GM18507 (cell line): ENCODE results near the gene VGF.
"Not testable (repeated sequence)": the region's sequence is repeated elsewhere in the genome, so short reads cannot be mapped to it uniquely, and the experiment has no call there.

ENCODE experiments used
- DNase-seq: peaks from one replicate; pipeline ENCODE4 v3.0.0; 2011; ENCODE audit warnings: low read depth; ENCODE audit not compliant: insufficient read length; ENCODE audit errors: extremely low spot score
- FAIRE-seq: peaks from 2 replicates; lab custom pipeline; 2011; peaks lifted over from hg19 to GRCh38; lab: Jason Lieb, UNC

Gene VGF

DNA sequence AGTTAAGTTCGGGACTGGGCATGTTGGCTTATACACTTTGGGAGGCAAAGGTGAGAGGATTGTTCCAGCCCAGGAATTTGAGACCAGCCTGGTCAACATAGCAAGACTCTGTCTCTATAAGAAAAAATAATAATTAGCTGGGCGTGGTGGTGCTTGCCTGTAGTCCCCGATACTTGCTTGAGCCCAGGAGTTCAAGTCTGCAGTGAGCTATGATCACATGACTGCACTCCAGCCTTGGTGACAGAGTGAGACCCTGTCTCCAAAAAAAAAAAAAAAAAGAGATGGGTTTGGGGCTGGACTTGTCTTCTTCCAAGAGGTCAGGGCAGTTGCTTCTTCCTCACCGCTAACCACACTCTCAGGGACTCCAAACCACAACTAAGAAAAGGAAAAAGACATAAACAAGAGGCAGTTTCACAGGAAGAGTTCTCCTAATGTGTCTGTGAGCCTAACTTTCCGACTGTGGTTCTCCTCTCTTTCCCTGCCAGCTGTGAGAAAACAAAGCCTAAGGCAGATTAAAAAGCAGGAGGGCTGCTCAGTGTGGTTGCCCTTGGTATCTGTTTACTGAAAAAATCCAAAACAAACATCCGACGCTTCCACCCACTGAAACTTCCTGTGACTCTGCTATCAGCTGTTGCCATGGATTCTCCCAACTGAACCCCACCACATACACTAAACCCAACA, 40.9 kb downstream of the VGF start:
- DNase-seq: no peak
- FAIRE-seq: no peak

DNA sequence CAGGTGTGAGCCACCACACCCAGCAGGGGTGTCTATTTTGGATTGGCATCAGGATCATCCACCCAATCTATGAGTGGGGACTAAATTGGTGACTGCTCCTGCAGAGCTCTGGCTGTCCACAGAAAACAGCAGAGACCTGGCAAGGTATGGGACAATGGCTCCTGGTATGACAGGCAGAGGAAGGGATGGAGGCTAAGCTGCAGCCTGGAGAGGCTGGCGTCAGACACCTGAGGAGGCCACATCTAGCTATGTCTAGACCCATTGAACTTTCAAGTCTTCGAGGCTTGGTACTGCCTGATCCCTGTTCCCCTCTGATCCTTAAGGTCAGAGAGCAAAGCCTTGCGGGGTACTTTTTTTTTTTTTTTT, 41.7 kb downstream of the VGF start:
- FAIRE-seq: no peak
- no peak for DNase-seq

DNA sequence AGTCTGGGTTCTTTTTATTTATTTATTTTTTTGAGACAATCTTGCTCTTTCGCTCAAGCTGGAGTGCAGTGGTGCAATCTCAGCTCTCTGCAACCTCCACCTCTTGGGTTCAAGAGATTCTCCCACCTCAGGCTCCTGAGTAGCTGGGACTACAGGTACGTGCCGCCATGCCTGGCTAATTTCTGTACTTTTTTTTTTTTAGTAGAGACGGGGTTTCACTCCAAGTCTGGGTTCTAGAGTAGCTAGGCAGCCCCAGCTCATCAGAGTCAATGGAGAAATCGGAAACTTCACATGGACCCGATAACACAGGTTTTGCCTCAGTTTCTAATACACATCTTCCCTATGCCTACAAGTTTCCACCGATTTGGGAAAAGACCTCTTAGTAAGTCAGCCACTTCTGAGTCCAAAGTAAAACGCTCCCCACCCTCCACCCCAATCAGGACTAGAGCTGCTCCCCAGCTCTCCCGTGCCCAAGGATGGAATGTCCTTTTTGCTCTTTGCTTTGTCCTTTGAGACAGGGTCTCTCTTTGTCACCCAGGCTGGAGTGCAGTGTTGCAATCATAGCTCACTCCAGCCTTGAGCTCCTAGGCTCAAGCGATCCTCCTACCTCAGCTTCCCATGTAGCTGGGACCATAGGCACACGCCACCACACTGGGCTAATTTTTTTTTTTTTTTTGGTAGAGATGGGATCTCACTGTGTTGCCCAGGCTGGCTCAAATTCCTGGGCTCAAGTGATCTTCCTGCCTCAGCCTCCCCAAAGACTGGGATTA, 42.3 kb downstream of the VGF start:
- FAIRE-seq (no peak), DNase-seq (no peak)

DNA sequence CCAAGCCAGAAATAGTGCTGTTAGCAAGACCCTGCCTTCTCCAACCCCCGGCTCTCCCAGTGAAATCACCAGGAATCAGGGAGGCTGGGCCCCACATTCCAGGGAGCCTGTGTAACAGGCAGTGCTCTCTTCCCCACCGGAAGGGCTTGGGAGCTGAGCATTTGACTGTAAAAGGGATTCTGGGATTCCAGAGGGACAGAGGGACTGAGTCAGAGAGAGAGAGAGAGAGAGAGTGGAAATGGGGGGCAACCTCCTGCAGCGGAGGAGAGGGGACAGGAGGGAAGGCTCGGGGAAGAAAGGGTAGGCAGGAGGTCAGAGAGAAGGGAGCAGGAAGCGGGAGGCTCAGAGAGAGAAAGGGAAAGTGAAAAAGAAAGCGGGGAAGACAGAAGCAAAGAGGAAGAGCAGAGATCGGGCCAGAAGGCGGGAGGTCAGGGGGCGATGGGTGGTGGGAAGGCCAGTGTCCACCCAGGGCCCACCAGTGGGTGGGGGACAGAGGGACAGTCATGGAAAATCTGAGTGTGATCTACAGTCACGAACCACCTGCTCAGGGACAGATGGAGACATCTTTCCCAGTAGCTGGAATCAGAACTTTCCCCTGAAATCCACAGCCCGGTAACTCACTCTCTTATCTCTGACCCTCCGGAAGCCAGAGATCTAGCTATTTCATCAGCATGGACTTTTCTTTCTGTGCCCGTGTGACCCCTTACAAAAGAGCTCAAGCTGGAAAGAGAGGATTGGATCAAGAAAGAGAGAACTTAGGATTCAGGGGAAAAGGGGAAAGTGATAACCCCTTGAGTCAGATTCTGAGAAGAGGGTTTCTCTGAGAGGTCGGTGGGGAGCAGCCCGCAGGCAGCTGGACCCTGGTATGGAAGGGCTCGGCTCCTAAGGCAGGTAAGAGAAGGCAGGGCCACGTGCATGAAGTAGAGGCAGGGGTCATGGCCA, 43.1 kb downstream of the VGF start:
- FAIRE-seq (peak; percentile 61), DNase-seq (peak; percentile 47)

DNA sequence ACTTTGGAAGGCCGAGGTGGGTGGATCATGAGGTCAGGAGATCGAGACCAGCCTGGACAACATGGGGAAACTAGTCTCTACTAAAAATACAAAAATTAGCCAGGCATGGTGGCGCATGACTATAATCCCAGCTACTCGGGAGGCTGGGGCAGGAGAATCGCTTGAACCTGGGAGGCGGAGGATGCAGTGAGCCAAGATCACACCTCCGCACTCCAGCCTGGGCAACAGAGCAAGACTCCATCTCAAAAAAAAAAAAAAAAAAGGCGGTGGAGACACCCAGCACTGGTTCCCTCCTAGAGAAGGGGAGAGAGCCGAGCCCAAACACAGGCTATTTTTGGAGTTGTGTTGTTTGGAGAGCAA, 43.8 kb downstream of the VGF start:
- not testable (repeated sequence) for FAIRE-seq

DNA sequence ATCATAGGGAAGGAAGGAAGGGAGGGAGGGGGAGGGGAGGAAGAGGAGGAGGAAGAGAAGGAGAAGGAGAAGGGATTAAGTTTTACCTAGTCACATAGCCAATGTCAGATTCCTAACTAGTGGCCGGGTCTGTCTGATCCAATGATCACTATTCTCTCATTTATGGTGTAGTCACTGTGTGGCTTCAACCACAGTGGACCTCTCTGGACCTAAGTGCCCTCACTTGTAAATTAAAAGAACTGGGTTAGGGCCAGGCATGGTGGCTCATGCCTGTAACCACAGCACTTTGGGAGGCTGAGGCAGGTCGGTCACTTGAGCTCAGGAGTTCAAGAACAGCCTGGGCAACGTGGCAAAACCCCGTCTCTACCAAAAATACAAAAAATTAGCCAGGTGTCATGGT, 45.1 kb downstream of the VGF start:
- FAIRE-seq (no peak), DNase-seq (no peak)

More for the DNA sequence above, 43.8 kb downstream of the VGF start:
- DNase-seq: not testable (repeated sequence)

DNA sequence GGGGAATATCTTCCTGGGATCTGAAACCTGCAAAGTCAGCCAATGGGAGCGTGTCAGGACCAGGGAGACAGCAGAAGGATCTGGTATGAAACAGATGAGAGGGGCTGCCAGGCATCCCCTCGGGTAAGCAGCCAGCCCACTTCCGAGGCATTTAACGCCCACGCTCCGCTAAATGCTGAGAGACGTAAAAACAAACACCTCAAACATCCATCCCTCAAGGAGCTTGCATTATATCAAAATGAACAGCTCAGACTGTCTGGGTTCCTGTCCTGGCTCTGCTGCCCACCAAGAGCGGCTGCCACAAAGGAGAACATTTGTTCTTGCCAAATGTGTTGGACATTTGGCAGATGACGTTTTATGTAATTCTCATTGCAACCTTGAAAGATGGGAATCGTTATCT, 45.5 kb downstream of the VGF start:
- FAIRE-seq: no peak

DNA sequence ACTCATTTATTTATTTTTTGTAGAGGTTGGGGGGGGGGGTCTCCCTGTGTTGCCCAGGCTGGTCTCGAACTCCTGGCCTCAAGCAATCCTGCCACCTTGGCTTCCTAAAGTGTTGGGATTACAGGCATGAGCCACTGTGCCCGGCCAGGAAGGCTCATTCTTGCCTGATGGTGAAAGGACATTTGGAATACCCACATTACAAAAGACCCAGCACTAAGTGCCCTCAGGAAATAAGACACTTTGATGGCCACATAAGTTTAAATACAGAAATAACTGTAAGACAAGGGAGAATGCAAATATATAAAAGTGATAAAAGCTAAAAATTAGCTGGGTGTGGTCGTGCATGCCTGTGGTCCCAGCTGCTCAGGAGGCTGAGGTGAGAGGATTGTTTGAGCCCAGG, 46.5 kb downstream of the VGF start:
- DNase-seq: no peak

More for the DNA sequence above, 45.5 kb downstream of the VGF start:
- DNase-seq: no peak

DNA sequence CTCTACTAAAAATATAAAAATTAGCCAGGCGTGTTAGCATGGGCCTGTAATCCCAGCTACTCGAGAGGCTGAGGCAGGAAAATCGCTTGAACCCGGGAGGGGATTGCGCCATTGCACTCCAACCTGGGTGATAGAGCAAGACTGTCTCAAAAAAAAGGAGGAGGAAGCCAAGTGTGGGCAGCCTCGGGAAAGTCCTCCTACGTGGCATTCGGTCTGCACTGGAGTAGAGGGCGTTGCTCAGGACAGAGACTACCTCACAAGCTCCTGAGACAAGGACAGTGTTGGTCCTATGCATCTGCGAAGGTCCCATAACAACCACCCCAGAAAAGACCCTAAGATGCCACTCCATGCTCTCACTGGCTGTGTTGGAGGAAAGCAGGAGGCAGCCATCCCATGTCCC, 48.5 kb downstream of the VGF start:
- DNase-seq (no peak), FAIRE-seq (no peak)

More for the DNA sequence above, 46.5 kb downstream of the VGF start:
- no peak for FAIRE-seq

DNA sequence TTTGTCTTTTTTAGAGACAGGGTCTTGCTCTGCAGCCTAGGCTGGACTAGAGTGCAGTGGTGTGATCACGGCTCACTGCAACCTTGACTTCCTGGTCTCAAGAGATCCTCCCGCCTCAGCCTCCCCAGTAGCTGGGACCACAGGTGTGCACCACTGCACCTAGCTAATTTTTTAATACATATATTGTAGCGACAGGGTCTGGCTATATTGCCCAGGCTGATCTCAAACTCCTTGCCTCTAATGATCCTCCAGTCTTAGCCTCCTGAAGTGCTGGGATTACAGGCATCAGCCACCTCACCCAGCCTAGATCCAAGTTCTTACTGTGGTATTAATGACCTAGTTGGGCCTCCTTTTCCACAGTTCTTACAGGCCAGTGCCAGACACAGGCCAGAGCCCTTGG, 50.2 kb downstream of the VGF start:
- FAIRE-seq (no peak), DNase-seq (no peak)

DNA sequence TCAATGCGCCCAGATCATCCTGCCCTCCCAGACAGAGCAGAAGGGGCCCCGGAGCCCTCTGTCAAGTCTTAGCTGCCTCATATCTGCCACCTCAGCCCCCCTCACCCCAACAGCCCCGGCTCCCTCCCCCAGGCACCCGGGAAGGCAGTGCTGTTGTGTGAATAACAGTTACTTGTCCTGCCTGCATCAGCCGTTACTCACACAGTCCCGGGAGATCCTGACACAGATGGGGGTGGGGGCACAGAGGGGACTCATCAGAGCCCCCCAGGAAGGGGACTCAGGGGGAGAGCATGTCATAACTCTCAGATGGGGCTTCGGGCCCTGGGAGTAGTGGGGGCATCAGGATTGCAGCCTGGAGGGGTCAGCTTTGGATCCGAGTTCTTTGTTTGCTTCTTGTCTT, 50.9 kb downstream of the VGF start:
- no peak for DNase-seq

DNA sequence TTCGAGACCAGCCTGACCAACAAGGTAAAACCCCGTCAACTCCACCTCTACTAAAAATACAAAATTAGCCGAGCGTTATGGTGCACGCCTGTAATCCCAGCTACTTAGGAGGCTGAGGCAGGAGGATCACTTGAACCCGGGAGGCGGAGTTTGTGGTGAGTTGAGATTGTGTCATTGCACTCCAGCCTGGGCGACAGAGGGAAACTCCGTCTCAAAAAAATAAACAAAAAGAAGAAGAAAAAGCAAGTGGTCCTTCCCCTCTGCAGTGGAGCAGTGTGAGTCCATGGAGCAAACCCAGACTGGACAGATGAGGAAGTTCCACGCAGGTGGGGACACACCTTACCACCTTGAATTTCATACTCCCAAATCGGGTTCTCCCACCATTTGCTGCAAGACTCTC, 51.5 kb downstream of the VGF start:
- DNase-seq (no peak), FAIRE-seq (no peak)

More for the DNA sequence above, 50.9 kb downstream of the VGF start:
- FAIRE-seq: no peak

DNA sequence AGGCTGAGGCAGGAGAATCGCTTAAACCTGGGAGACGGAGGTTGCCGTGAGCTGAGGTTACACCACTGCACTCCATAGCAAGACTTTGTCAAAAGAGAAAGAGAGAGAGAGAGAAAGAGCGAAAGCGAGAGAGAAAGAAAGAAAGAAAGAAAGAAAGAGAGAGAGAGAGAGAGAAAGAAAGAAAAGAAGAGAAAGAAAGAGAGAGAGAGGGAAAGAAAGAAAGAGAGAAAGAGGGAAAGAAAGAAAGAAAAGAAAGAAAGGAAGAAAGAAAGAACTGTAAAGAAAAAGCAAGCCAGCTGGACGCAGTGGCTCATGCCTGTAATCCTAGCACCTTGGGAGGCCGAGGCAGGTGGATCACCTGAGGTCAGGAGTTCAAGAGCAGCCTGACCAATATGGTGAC, 52.2 kb downstream of the VGF start:
- not testable (repeated sequence) for FAIRE-seq

More for the DNA sequence above, 52.2 kb downstream of the VGF start:
- not testable (repeated sequence) for DNase-seq
